DND-41 (cell line): ENCODE results near the gene KLF1.
A peak's percentile ranks its signal among the peaks of the same experiment; 100 is the strongest.

Source experiments
- ATAC-seq: fragments of 200-7000 bp; cut with Tn5 transposase; 3 replicates; pipeline ENCODE4 v1.9.1; 2021; ENCODE audit warnings: low read depth; ENCODE audit not compliant: insufficient read depth
- DNase-seq: peaks from one replicate; pipeline ENCODE4 v3.0.0-alpha.2; 2020
- H2AFZ ChIP-seq: 2 replicates; pipeline ENCODE4 v1.6.0; 2012; ENCODE audit warnings: low read depth, low read length
- H3K27ac ChIP-seq: 2 replicates; pipeline ENCODE4 v1.5.1; 2012; ENCODE audit warnings: low read length, inconsistent platforms
- H3K27me3 ChIP-seq: fragments of 200-600 bp; sonication (generic); 2 replicates; pipeline ENCODE4 v1.6.0; 2012; ENCODE audit warnings: low read length, mild to moderate bottlenecking, inconsistent platforms; ENCODE audit not compliant: insufficient read depth, poor library complexity
- H3K36me3 ChIP-seq: 2 replicates; pipeline ENCODE4 v1.5.1; 2012; ENCODE audit warnings: low read length, inconsistent platforms; ENCODE audit not compliant: insufficient read depth
- H3K4me1 ChIP-seq: 2 replicates; pipeline ENCODE4 v1.5.1; 2012; ENCODE audit warnings: mild to moderate bottlenecking, low read length; ENCODE audit not compliant: insufficient read depth
- H3K4me2 ChIP-seq: 2 replicates; pipeline ENCODE4 v1.6.0; 2012; ENCODE audit warnings: mild to moderate bottlenecking, moderate library complexity, low read length, inconsistent platforms; ENCODE audit not compliant: insufficient read depth
- H3K4me3 ChIP-seq, 2 experiments: fragments of 200-600 bp in 1 of 2; shearing (Covaris generic) in 1 of 2; 2 replicates each; pipeline ENCODE4 v1.5.1; 2012 to 2016; ENCODE audit warnings: inconsistent platforms in 2 of 2, low read length in 2 of 2, mild to moderate bottlenecking in 2 of 2, low read depth in 1 of 2, moderate library complexity in 1 of 2
- H3K79me2 ChIP-seq: 2 replicates; pipeline ENCODE4 v1.6.0; 2012; ENCODE audit warnings: low read length, inconsistent platforms; ENCODE audit not compliant: insufficient read depth
- H3K9ac ChIP-seq: 2 replicates; pipeline ENCODE4 v1.6.0; 2012; ENCODE audit warnings: low read depth, mild to moderate bottlenecking, inconsistent platforms, low read length, moderate library complexity
- H3K9me3 ChIP-seq: 2 replicates; pipeline ENCODE4 v1.5.1; 2012; ENCODE audit warnings: low read length, moderate library complexity, mild to moderate bottlenecking, inconsistent platforms; ENCODE audit not compliant: insufficient read depth, severe bottlenecking
- H4K20me1 ChIP-seq: 2 replicates; pipeline ENCODE4 v1.6.0; 2012; ENCODE audit warnings: low read length; ENCODE audit not compliant: insufficient read depth
- EZH2 ChIP-seq: IDR thresholded peaks from 3 replicates; pipeline ENCODE4 v1.6.1; 2012; ENCODE audit warnings: borderline replicate concordance, low read depth, mild to moderate bottlenecking, moderate library complexity, low read length, inconsistent platforms; ENCODE audit not compliant: severe bottlenecking
- TF ChIP-seq, protein P1 (sequence below): IDR thresholded peaks from 2 replicates; pipeline ENCODE4 v1.5.1; 2012; ENCODE audit warnings: borderline replicate concordance, low read length, moderate library complexity, mild to moderate bottlenecking; ENCODE audit not compliant: poor library complexity, severe bottlenecking; ENCODE audit errors: extremely low read depth

The KLF1 gene

DNA sequence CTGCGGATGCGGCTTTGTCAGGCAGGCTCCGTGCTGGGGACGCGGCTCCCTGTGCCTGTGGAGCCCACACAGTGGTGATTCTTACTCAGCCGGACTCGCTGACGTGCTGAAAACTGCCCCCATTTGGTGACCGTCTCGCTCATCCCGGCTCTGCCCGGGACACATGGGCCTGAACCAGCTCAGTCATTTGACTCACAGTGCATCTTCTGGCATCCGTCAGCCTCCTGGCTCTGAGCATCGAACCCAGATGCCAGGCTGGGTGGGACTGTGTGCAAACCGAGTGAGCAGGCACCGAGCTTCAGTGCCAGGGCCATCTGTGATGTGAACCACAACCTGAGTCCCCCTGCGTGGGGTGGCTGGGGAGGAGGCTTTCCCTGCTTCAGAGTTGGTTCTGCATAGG lies 9.5 kb upstream of the KLF1 start:
- Histone ChIP-seq H3K4me2 (no peak overlapping the region), H4K20me1 (peaks cover 12% of the 10 kb centered on the region), H3K36me3 (peaks cover 70% of the 10 kb centered on the region), H3K27ac (no peak overlapping the region), H3K9me3 (no peaks in the 10 kb centered on the region), H3K79me2 (peaks cover 21% of the 10 kb centered on the region), H3K4me3 (no peak overlapping the region), H3K9ac (no peak overlapping the region), H2AFZ (no peak overlapping the region), H3K27me3 (no peaks in the 10 kb centered on the region), H3K4me1 (peaks cover 20% of the 10 kb centered on the region)
- no peak for ATAC-seq
- no peak for DNase-seq
- no peak for TF ChIP-seq EZH2
- TF ChIP-seq, protein P1, sequence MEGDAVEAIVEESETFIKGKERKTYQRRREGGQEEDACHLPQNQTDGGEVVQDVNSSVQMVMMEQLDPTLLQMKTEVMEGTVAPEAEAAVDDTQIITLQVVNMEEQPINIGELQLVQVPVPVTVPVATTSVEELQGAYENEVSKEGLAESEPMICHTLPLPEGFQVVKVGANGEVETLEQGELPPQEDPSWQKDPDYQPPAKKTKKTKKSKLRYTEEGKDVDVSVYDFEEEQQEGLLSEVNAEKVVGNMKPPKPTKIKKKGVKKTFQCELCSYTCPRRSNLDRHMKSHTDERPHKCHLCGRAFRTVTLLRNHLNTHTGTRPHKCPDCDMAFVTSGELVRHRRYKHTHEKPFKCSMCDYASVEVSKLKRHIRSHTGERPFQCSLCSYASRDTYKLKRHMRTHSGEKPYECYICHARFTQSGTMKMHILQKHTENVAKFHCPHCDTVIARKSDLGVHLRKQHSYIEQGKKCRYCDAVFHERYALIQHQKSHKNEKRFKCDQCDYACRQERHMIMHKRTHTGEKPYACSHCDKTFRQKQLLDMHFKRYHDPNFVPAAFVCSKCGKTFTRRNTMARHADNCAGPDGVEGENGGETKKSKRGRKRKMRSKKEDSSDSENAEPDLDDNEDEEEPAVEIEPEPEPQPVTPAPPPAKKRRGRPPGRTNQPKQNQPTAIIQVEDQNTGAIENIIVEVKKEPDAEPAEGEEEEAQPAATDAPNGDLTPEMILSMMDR, result no peak

DNA sequence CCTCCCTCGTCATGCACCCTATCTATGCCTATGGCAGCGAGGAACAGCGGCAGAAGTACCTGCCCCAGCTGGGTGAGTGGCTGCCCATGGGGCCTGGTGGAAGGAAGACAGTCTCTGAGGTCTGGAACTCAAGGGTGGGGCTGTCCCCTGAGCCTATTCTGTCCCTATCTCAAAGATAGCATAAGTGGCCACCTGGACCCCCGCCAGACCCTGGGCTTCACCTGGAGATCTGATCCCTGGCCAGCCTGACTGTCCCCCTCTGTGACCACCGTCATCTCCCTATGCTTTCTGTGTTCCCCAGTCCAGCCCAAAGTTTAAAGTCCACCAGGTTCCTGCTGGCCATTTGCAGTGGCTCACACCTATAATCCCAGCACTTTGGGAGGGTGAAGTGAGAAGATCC lies 6.6 kb upstream of the KLF1 start:
- Histone ChIP-seq H4K20me1 (peaks cover 16% of the 10 kb centered on the region), H3K4me2 (peak overlapping the region; percentile 11; the same call in 1 of the 2 replicates), H3K4me3 (no peak overlapping the region), H3K36me3 (peaks cover 57% of the 10 kb centered on the region), H3K27me3 (no peaks in the 10 kb centered on the region), H2AFZ (no peak overlapping the region), H3K4me1 (peaks cover 32% of the 10 kb centered on the region), H3K79me2 (peaks cover 30% of the 10 kb centered on the region), H3K9ac (no peak overlapping the region), H3K9me3 (no peaks in the 10 kb centered on the region), H3K27ac (no peak overlapping the region)
- TF ChIP-seq, protein P1, result no peak
- TF ChIP-seq EZH2, result no peak
- ATAC-seq (no peak), DNase-seq (no peak)

GRCh38 chr19:12891553-12892021 lies 4.6 kb upstream of the KLF1 start:
- peaks cover 30% of the 10 kb centered on the region for H3K79me2 ChIP-seq
- peaks cover 38% of the 10 kb centered on the region for H3K36me3 ChIP-seq
- ATAC-seq (no peak), DNase-seq (no peak)
- H2AFZ ChIP-seq, result peak overlapping the region; percentile 86; the same call in 1 of the 2 replicates
- peak overlapping the region; percentile 70 to 97; a peak in 3 of 4 replicates for H3K4me3 ChIP-seq
- H3K9me3 ChIP-seq, result no peaks in the 10 kb centered on the region
- H3K4me2 ChIP-seq, result peak overlapping the region; percentile 99
- H4K20me1 ChIP-seq, result peaks cover 16% of the 10 kb centered on the region
- peak overlapping the region; percentile 69 for H3K27ac ChIP-seq
- no peaks in the 10 kb centered on the region for H3K27me3 ChIP-seq
- peak overlapping the region; percentile 62 for H3K9ac ChIP-seq
- peaks cover 32% of the 10 kb centered on the region for H3K4me1 ChIP-seq
- TF ChIP-seq EZH2, result no peak
- TF ChIP-seq, protein P1, result no peak
